H9 (cell line): ENCODE results near the gene FNIP2. TPM values are rescaled to one million over a fixed set of nuclear protein-coding genes. Genes with fewer than 3 reads are reported as not detected.
A peak's percentile ranks its signal among the peaks of the same experiment; 100 is the strongest.

ENCODE experiments used
- DNase-seq: peaks from one replicate; pipeline ENCODE4 v3.0.0-alpha.2; 2017
- H2AFZ ChIP-seq: one replicate; pipeline ENCODE4 v1.6.1; 2013; ENCODE audit warnings: mild to moderate bottlenecking, low read length, control low read depth, moderate library complexity
- H2AK5ac ChIP-seq: 2 replicates; pipeline ENCODE4 v1.6.1; 2013; ENCODE audit warnings: low read length, control low read depth, mixed read lengths; ENCODE audit not compliant: insufficient read length
- H2BK120ac ChIP-seq: one replicate; pipeline ENCODE4 v1.6.1; 2013; ENCODE audit warnings: low read depth, mild to moderate bottlenecking, low read length, control low read depth, inconsistent platforms; ENCODE audit not compliant: poor library complexity, severe bottlenecking
- H2BK12ac ChIP-seq: 2 replicates; pipeline ENCODE4 v1.6.1; 2013; ENCODE audit warnings: low read length, control low read depth, mixed read lengths, low read depth; ENCODE audit not compliant: insufficient read length
- H2BK15ac ChIP-seq: 2 replicates; pipeline ENCODE4 v1.6.1; 2013; ENCODE audit warnings: low read depth, low read length, control low read depth
- H2BK20ac ChIP-seq: one replicate; pipeline ENCODE4 v1.6.1; 2013; ENCODE audit warnings: low read depth, mild to moderate bottlenecking, low read length, control low read depth, inconsistent platforms; ENCODE audit not compliant: poor library complexity, severe bottlenecking
- H2BK5ac ChIP-seq: 2 replicates; pipeline ENCODE4 v1.6.1; 2013; ENCODE audit warnings: low read length, control low read depth, mixed read lengths; ENCODE audit not compliant: insufficient read length
- H3K14ac ChIP-seq: 2 replicates; pipeline ENCODE4 v1.6.1; 2013; ENCODE audit warnings: low read length, control low read depth; ENCODE audit not compliant: insufficient read depth
- H3K18ac ChIP-seq: 2 replicates; pipeline ENCODE4 v1.6.1; 2013; ENCODE audit warnings: low read depth, mild to moderate bottlenecking, mixed read lengths, low read length, control low read depth; ENCODE audit not compliant: insufficient read length
- H3K23ac ChIP-seq: 2 replicates; pipeline ENCODE4 v1.6.1; 2013; ENCODE audit warnings: low read length, control low read depth, mixed read lengths, low read depth; ENCODE audit not compliant: insufficient read length
- H3K23me2 ChIP-seq: 2 replicates; pipeline ENCODE4 v1.6.1; 2013; ENCODE audit warnings: low read depth, mild to moderate bottlenecking, mixed read lengths, low read length, control low read depth; ENCODE audit not compliant: insufficient read length, poor library complexity, severe bottlenecking
- H3K27ac ChIP-seq: 2 replicates; pipeline ENCODE4 v1.5.1; 2013; ENCODE audit warnings: low read length, control low read depth, mixed read lengths, low read depth; ENCODE audit not compliant: insufficient read length
- H3K27me3 ChIP-seq: 2 replicates; pipeline ENCODE4 v1.6.1; 2013; ENCODE audit warnings: low read length, control low read depth, inconsistent platforms; ENCODE audit not compliant: insufficient read depth
- H3K4ac ChIP-seq: 2 replicates; pipeline ENCODE4 v1.6.1; 2013; ENCODE audit warnings: low read depth, mild to moderate bottlenecking, control low read depth, inconsistent platforms, low read length, moderate library complexity
- H3K4me1 ChIP-seq: 2 replicates; pipeline ENCODE4 v1.6.1; 2013; ENCODE audit warnings: low read length, control low read depth, inconsistent platforms; ENCODE audit not compliant: insufficient read depth
- H3K4me2 ChIP-seq: 2 replicates; pipeline ENCODE4 v1.6.1; 2013; ENCODE audit warnings: low read length, control low read depth, mixed read lengths; ENCODE audit not compliant: insufficient read length, insufficient read depth
- H3K56ac ChIP-seq: 2 replicates; pipeline ENCODE4 v1.6.1; 2013; ENCODE audit warnings: low read depth, mild to moderate bottlenecking, mixed read lengths, low read length, control low read depth; ENCODE audit not compliant: insufficient read length
- H3K79me1 ChIP-seq: 2 replicates; pipeline ENCODE4 v1.6.1; 2013; ENCODE audit warnings: low read depth, mild to moderate bottlenecking, moderate library complexity, low read length, control low read depth, inconsistent platforms; ENCODE audit not compliant: insufficient read depth, poor library complexity, severe bottlenecking
- H3K79me2 ChIP-seq: 2 replicates; pipeline ENCODE4 v1.6.1; 2013; ENCODE audit warnings: low read length, control low read depth, inconsistent platforms; ENCODE audit not compliant: insufficient read depth
- H3K9ac ChIP-seq: 2 replicates; pipeline ENCODE4 v1.6.1; 2013; ENCODE audit warnings: low read length, control low read depth, mixed read lengths; ENCODE audit not compliant: insufficient read length; ENCODE audit errors: extremely low read depth
- H3K9me3 ChIP-seq: one replicate; pipeline ENCODE4 v1.6.1; 2013; ENCODE audit warnings: low read depth, low read length, inconsistent platforms; ENCODE audit not compliant: control insufficient read depth
- H3T11ph ChIP-seq: one replicate; pipeline ENCODE4 v1.6.1; 2013; ENCODE audit warnings: mild to moderate bottlenecking, low read length, control low read depth, inconsistent platforms
- H4K20me1 ChIP-seq: one replicate; pipeline ENCODE4 v1.6.1; 2013; ENCODE audit not compliant: control insufficient read depth, insufficient read length, insufficient read depth
- H4K5ac ChIP-seq: 2 replicates; pipeline ENCODE4 v1.6.1; 2013; ENCODE audit warnings: low read depth, mild to moderate bottlenecking, mixed read lengths, low read length, control low read depth; ENCODE audit not compliant: insufficient read length
- H4K8ac ChIP-seq: replicated peaks from 2 replicates; pipeline ENCODE4 v1.6.1; 2013; ENCODE audit warnings: low read length, control low read depth, mixed read lengths, low read depth; ENCODE audit not compliant: insufficient read length
- H4K91ac ChIP-seq: 2 replicates; pipeline ENCODE4 v1.6.1; 2013; ENCODE audit warnings: low read depth, mild to moderate bottlenecking, moderate library complexity, mixed read lengths, low read length, control low read depth; ENCODE audit not compliant: insufficient read length
- H3K27ac Mint-ChIP-seq, 3 experiments: 2 replicates in 2 of 3; 3 replicates in 1 of 3; pipeline ENCODE4 v1.8.0; 2020 to 2021; ENCODE audit warnings: mixed read lengths in 3 of 3, mild to moderate bottlenecking in 1 of 3, moderate library complexity in 1 of 3
- H3K27me3 Mint-ChIP-seq: 2 replicates; pipeline ENCODE4 v1.8.0; 2021; ENCODE audit warnings: low read depth, mild to moderate bottlenecking, moderate library complexity, mixed read lengths
- H3K36me3 Mint-ChIP-seq, 3 experiments: 2 replicates in 2 of 3; 3 replicates in 1 of 3; pipeline ENCODE4 v1.8.0; 2020 to 2021; ENCODE audit warnings: low read depth in 3 of 3, mixed read lengths in 3 of 3; ENCODE audit not compliant: insufficient read depth in 1 of 3
- H3K4me1 Mint-ChIP-seq, 2 experiments: 2 replicates each; pipeline ENCODE4 v1.8.0; 2020; ENCODE audit warnings: mixed read lengths in 2 of 2
- H3K4me3 Mint-ChIP-seq, 2 experiments: 2 replicates in 1 of 2; 3 replicates in 1 of 2; pipeline ENCODE4 v1.8.0; 2020 to 2021; ENCODE audit warnings: mild to moderate bottlenecking in 2 of 2, mixed read lengths in 2 of 2, moderate library complexity in 1 of 2
- H3K9me3 Mint-ChIP-seq, 2 experiments: 2 replicates in 1 of 2; 3 replicates in 1 of 2; pipeline ENCODE4 v1.8.0; 2020; ENCODE audit warnings: mild to moderate bottlenecking in 2 of 2, mixed read lengths in 2 of 2, moderate library complexity in 1 of 2
- CTCF ChIP-seq: fragments of 200-600 bp; sonication (generic); conservative IDR thresholded peaks from 3 replicates; pipeline ENCODE4 v1.8.0; 2021; ENCODE audit warnings: antibody characterized with exemption, mild to moderate bottlenecking
- WGBS: extraction: QIAGEN DNeasy Blood & Tissue Kit; methylation state at CpG from one replicate; pipeline ENCODE4 v1.1.7; 2013; ENCODE audit warnings: missing lambda C conversion rate, low lambda C conversion rate, mixed read lengths; ENCODE audit not compliant: insufficient read length; ENCODE audit errors: extremely low coverage; 5-methylcytosine and 5-hydroxymethylcytosine counted together
- total RNA-seq: library from RNA; stranded (reverse); gene quantifications from 2 replicates; pipeline ENCODE4 v1.2.1, GENCODE V29; 2021

FNIP2 gene
- total RNA-seq, 1 experiment from 2014 or later = 9.6 TPM

GRCh38 chr4:158824425-158825274 lies 55.8 kb downstream of the FNIP2 start:
- Histone ChIP-seq H4K20me1 (no peaks in the 10 kb centered on the region), H3K56ac (no peak overlapping the region), H2AFZ (no peak overlapping the region), H3K4me1 (no peaks in the 10 kb centered on the region), H2BK120ac (no peak overlapping the region), H2BK12ac (no peak overlapping the region), H3K27me3 (no peaks in the 10 kb centered on the region), H3K23me2 (no peaks in the 10 kb centered on the region), H3K18ac (no peak overlapping the region), H2BK5ac (no peak overlapping the region), H3K23ac (no peak overlapping the region), H3K79me2 (no peaks in the 10 kb centered on the region), H2BK20ac (no peak overlapping the region), H2BK15ac (no peak overlapping the region), H3K9me3 (no peaks in the 10 kb centered on the region), H3K79me1 (no peaks in the 10 kb centered on the region), H3K4me2 (no peak overlapping the region), H4K8ac (no peak overlapping the region), H3K9ac (no peak overlapping the region), H4K5ac (no peak overlapping the region), H3K27ac (no peak overlapping the region), H4K91ac (no peak overlapping the region), H3T11ph (no peak overlapping the region), H3K14ac (no peak overlapping the region), H3K4ac (no peak overlapping the region), H2AK5ac (no peak overlapping the region)
- Mint-ChIP-seq H3K9me3 (no peaks in the 10 kb centered on the region), H3K4me3 (no peak overlapping the region), H3K36me3 (peaks cover 0 to 4% (median 0%) of the 10 kb centered on the region in 3 experiments; a peak in 1 of 7 replicates), H3K27me3 (no peaks in the 10 kb centered on the region), H3K27ac (peak overlapping the region in 1 of 3 experiments; percentile 45; a peak in 4 of 7 replicates), H3K4me1 (peaks cover 4 to 11% of the 10 kb centered on the region in 2 experiments; a peak in 3 of 4 replicates)
- no peak for TF ChIP-seq CTCF
- no peak for DNase-seq
- no CpG with 5 or more reads among the region's 7 CpGs for WGBS
